PC-3 (cell line): ENCODE measurements around the gene RUFY2. TPM values are rescaled to one million over a fixed set of nuclear protein-coding genes. Genes with fewer than 3 reads are reported as not detected.
"Not testable (repeated sequence)": the region's sequence is repeated elsewhere in the genome, so short reads cannot be mapped to it uniquely, and the experiment has no call there.

Experiments used
- ATAC-seq: fragments of 200-7000 bp; cut with Tn5 transposase; 2 replicates; pipeline ENCODE4 v1.9.1; 2020; ENCODE audit warnings: mild to moderate bottlenecking, moderate library complexity
- BruUV-seq: library from RNA; stranded (reverse); fragments of 400-500 nt; replicated peaks from 2 replicates; lab custom pipeline; 2021; lab: Mats Ljungman, UMichigan
- CTCF ChIA-PET: fragments of 300-600 bp; sonication (Branson Sonifier 250); formaldehyde crosslinking; loops from one replicate; lab custom pipeline; 2022; ENCODE audit warnings: antibody characterized with exemption; lab: Charles Lee
- POLR2A ChIA-PET: fragments of 300-600 bp; sonication (Branson Sonifier 250); formaldehyde crosslinking; loops from one replicate; lab custom pipeline; 2022; ENCODE audit warnings: antibody characterized with exemption; ENCODE audit not compliant: unreplicated experiment; lab: Charles Lee
- DNase-seq: peaks from one replicate; pipeline ENCODE4 v3.0.0-alpha.2; 2015
- H2AFZ ChIP-seq: fragments of 300-600 bp; sonication (generic); 2 replicates; pipeline ENCODE4 v1.6.0; 2016; ENCODE audit warnings: antibody characterized with exemption, low read length
- H3F3A ChIP-seq: fragments of 300-600 bp; sonication (generic); one replicate; pipeline ENCODE4 v1.6.0; 2017; ENCODE audit warnings: antibody characterized with exemption, low read length, control low read depth, mild to moderate bottlenecking; ENCODE audit not compliant: unreplicated experiment
- H3K27ac ChIP-seq: fragments of 300-600 bp; sonication (generic); 2 replicates; pipeline ENCODE4 v1.5.1; 2016; ENCODE audit warnings: mild to moderate bottlenecking, low read length
- H3K27me3 ChIP-seq: fragments of 300-600 bp; sonication (generic); 2 replicates; pipeline ENCODE4 v1.6.1; 2016; ENCODE audit warnings: low read length, mixed read lengths
- H3K36me3 ChIP-seq: fragments of 300-600 bp; sonication (generic); 2 replicates; pipeline ENCODE4 v1.6.1; 2016; ENCODE audit warnings: low read depth, mixed run types, low read length, mixed read lengths
- H3K4me1 ChIP-seq: fragments of 300-600 bp; sonication (generic); 2 replicates; pipeline ENCODE4 v1.5.1; 2016; ENCODE audit warnings: low read length; ENCODE audit not compliant: insufficient read depth
- H3K4me2 ChIP-seq: fragments of 300-600 bp; sonication (generic); 2 replicates; pipeline ENCODE4 v1.6.0; 2016; ENCODE audit warnings: low read length
- H3K4me3 ChIP-seq: fragments of 300-600 bp; sonication (generic); 2 replicates; pipeline ENCODE4 v1.5.1; 2016; ENCODE audit warnings: mild to moderate bottlenecking, low read length, mixed read lengths
- H3K79me2 ChIP-seq: fragments of 300-600 bp; sonication (generic); 2 replicates; pipeline ENCODE4 v1.6.1; 2017; ENCODE audit warnings: low read length, mixed read lengths
- H3K9ac ChIP-seq: fragments of 300-600 bp; sonication (generic); 2 replicates; pipeline ENCODE4 v1.6.0; 2016; ENCODE audit warnings: mild to moderate bottlenecking, low read length
- H3K9me2 ChIP-seq: fragments of 300-600 bp; sonication (generic); replicated peaks from 2 replicates; pipeline ENCODE4 v1.6.1; 2016; ENCODE audit warnings: mixed run types, low read length, mixed read lengths
- H3K9me3 ChIP-seq: fragments of 300-600 bp; sonication (generic); 2 replicates; pipeline ENCODE4 v1.6.1; 2016; ENCODE audit warnings: low read length, mixed read lengths
- H4K20me1 ChIP-seq: fragments of 300-600 bp; sonication (generic); 2 replicates; pipeline ENCODE4 v1.6.1; 2016; ENCODE audit warnings: low read length, mixed read lengths
- EZH2 ChIP-seq: fragments of 300-600 bp; sonication (generic); IDR thresholded peaks from one replicate; pipeline ENCODE4 v1.6.1; 2017; ENCODE audit warnings: antibody characterized with exemption, mild to moderate bottlenecking, low read length; ENCODE audit not compliant: unreplicated experiment
- EZH2phosphoT487 ChIP-seq: fragments of 300-600 bp; sonication (generic); IDR thresholded peaks from 2 replicates; pipeline ENCODE4 v1.6.1; 2018; ENCODE audit warnings: mild to moderate bottlenecking, antibody characterized with exemption, low read length, borderline replicate concordance
- intact Hi-C: fragments of 100-400 bp; cut with micrococcal nuclease; formaldehyde crosslinking; loops from 2 replicates; pipeline ENCODE4 v1.9.0; 2023
- total RNA-seq: library from RNA; depleted of rRNA; stranded (reverse); fragments of >200 nt; gene quantifications from 2 replicates; pipeline ENCODE4 v1.2.3, GENCODE V29; 2014
- TF ChIP-seq, protein P1 (sequence below): fragments of 300-600 bp; sonication (generic); conservative IDR thresholded peaks from 2 replicates; pipeline ENCODE4 v1.5.1; 2017; ENCODE audit warnings: antibody characterized with exemption, low read depth, mild to moderate bottlenecking, low read length

The RUFY2 gene
- total RNA-seq, 1 experiment from 2014 or later: 18.3 TPM

GRCh38 chr10:68327889-68328786 is 78.9 kb downstream of the RUFY2 start:
- Histone ChIP-seq H3F3A (no peaks in the 10 kb centered on the region), H4K20me1 (peaks cover 5% of the 10 kb centered on the region), H3K4me2 (peak overlapping the region; percentile 11), H3K27me3 (no peaks in the 10 kb centered on the region), H2AFZ (peak overlapping the region; percentile 57), H3K79me2 (peaks cover 19% of the 10 kb centered on the region), H3K4me3 (no peak overlapping the region), H3K9ac (no peak overlapping the region), H3K9me2 (no peaks in the 10 kb centered on the region), H3K4me1 (peaks cover 22% of the 10 kb centered on the region), H3K9me3 (no peaks in the 10 kb centered on the region), H3K36me3 (0 out of 2 replicates have a peak, but pooled peaks cover 3% of the 10 kb centered on the region), H3K27ac (no peak overlapping the region)
- intact Hi-C loops: no loop called here
- POLR2A ChIA-PET: no interaction called here
- DNase-seq (no peak), ATAC-seq (no peak)
- no TSS peak for BruUV-seq
- TF ChIP-seq EZH2 (no peak), EZH2phosphoT487 (no peak)
- TF ChIP-seq, protein P1, sequence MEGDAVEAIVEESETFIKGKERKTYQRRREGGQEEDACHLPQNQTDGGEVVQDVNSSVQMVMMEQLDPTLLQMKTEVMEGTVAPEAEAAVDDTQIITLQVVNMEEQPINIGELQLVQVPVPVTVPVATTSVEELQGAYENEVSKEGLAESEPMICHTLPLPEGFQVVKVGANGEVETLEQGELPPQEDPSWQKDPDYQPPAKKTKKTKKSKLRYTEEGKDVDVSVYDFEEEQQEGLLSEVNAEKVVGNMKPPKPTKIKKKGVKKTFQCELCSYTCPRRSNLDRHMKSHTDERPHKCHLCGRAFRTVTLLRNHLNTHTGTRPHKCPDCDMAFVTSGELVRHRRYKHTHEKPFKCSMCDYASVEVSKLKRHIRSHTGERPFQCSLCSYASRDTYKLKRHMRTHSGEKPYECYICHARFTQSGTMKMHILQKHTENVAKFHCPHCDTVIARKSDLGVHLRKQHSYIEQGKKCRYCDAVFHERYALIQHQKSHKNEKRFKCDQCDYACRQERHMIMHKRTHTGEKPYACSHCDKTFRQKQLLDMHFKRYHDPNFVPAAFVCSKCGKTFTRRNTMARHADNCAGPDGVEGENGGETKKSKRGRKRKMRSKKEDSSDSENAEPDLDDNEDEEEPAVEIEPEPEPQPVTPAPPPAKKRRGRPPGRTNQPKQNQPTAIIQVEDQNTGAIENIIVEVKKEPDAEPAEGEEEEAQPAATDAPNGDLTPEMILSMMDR: no peak
- CTCF ChIA-PET: no interaction called here

DNA sequence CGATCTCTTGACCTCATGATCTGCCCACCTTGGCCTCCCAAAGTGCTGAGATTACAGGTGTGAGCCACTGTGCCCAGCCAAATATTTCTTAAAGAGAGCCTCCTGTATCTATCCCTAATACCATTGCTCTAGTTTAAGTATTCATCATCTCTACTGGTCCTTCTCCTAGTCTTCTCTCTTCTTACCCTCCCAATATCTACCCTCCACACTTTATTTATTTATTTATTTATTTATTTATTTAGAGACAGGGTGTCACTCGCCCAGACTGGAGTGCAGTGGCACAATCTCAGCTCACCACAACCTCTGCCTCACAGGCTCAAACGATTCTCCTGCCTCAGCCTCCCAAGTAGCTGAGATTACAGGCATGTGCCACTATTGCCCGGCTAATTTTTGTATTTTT is 82.7 kb downstream of the RUFY2 start:
- BruUV-seq, intact Hi-C loops, H2AFZ ChIP-seq, H4K20me1 ChIP-seq, H3K79me2 ChIP-seq, H3F3A ChIP-seq, H3K9me3 ChIP-seq, H3K27me3 ChIP-seq, H3K9ac ChIP-seq, H3K9me2 ChIP-seq, H3K4me2 ChIP-seq, CTCF ChIA-PET, ATAC-seq, H3K27ac ChIP-seq, DNase-seq, H3K36me3 ChIP-seq, H3K4me3 ChIP-seq: not testable (repeated sequence)
- H3K4me1 ChIP-seq: peaks cover 15% of the 10 kb centered on the region
- POLR2A ChIA-PET: interaction anchor here (0.6 kb wide), 1 partner anchor 22 kb away, joined by 3 read pairs; no protein-coding TSS in a partner anchor

GRCh38 chr10:68318331-68319059 is 88.6 kb downstream of the RUFY2 start:
- no peaks in the 10 kb centered on the region for H4K20me1 ChIP-seq
- no peaks in the 10 kb centered on the region for H3F3A ChIP-seq
- no peak for ATAC-seq
- ChIA-PET CTCF (no interaction called here), POLR2A (interaction anchor here (0.7 kb wide), 1 partner anchor 231 kb away, joined by 9 read pairs; no protein-coding TSS in a partner anchor)
- TF ChIP-seq EZH2: no peak
- TF ChIP-seq, protein P1: no peak
- no peak for TF ChIP-seq EZH2phosphoT487
- no peak for DNase-seq
- H3K4me1 ChIP-seq: no peaks in the 10 kb centered on the region
- no peaks in the 10 kb centered on the region for H3K9me2 ChIP-seq
- H2AFZ ChIP-seq: no peak overlapping the region
- no peaks in the 10 kb centered on the region for H3K36me3 ChIP-seq
- H3K9ac ChIP-seq: no peak overlapping the region
- H3K27me3 ChIP-seq: no peaks in the 10 kb centered on the region
- H3K27ac ChIP-seq: no peak overlapping the region
- no TSS peak for BruUV-seq
- no peak overlapping the region for H3K4me2 ChIP-seq
- H3K4me3 ChIP-seq: no peak overlapping the region
- no peaks in the 10 kb centered on the region for H3K79me2 ChIP-seq
- intact Hi-C loops: no loop called here
- peaks cover 9% of the 10 kb centered on the region; the same call in 1 of the 2 replicates for H3K9me3 ChIP-seq
